Fibroblast of mammary gland (primary cell): Measurements from ENCODE around the gene CTAG1A.
"Not testable (repeated sequence)": the region's sequence is repeated elsewhere in the genome, so short reads cannot be mapped to it uniquely, and the experiment has no call there.

ENCODE experiments used
- DNase-seq: peaks from one replicate; pipeline ENCODE4 v3.0.0-alpha.2; 2010; ENCODE audit warnings: low read depth
- H3K4me3 ChIP-seq: 2 replicates; pipeline ENCODE4 v1.5.1; 2011; ENCODE audit warnings: low read depth, mild to moderate bottlenecking, low read length, moderate library complexity; ENCODE audit not compliant: control insufficient read depth
- CTCF ChIP-seq: conservative IDR thresholded peaks from 2 replicates; pipeline ENCODE4 v1.5.1; 2011; ENCODE audit warnings: low read depth, low read length, inconsistent platforms; ENCODE audit not compliant: control insufficient read depth, insufficient read depth

The CTAG1A gene

DNA sequence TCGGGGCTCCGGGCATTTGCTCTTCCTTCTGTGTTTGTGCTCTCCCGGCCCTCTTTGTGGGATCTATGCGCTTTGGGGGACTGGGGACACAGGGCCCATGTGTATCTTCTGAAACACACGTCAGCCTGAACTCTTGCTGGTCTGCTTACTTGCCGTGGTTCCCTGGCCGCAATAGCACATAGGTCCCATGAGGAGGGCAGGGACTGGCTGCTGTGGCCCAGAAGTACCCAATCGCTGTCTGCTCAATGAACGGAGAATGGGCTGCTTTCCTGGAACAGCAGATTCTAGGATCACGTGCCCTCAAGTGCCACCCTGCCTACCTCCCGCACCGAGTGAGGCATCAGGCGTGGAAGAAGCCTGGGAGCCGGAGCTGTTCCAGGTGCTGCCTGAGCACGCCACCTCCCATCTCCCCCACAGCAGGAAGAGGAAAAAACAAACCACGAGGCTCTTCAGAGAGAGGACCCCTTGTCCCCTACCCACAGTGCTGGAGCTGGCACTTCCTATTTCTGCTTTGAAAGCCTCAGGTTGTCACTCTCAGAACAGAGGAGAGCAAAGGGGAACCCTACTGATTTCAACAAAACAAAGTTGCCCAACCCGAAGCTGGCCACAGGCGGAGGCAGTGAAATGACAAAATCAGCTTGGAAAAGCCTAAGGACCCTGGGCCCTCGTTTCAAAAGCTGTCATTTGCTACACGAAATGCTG is 42.1 kb upstream of the CTAG1A start:
- DNase-seq = no peak
- no peak for TF ChIP-seq CTCF
- no peak overlapping the region for H3K4me3 ChIP-seq

DNA sequence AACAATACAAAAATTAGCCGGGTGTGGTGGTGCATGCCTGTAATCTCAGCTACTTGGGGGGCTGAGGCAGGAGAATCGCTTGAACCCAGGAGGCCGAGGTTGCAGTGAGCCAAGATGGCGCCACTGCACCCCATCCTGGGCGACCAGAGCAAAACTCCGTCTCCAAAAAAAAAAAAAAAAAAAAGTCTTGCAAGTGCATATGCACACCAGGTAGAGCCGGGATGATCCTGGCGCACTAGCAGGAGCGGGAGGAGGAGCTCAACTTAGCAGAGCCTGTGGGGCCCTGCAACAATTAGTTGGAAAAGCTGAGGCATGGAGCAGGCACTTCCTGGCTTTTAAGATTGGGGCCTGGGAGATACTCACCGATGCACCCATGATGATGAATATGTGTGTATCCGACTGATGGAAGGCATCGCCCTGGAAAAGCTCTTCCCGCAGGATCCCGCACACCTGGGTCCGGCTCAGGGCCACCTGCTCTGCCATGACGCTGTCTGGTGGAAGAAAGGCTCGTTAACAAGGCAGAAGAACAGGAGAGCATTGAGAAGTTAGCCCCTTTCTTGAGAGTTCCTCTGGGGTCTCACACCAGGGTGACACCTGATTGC is 39.2 kb upstream of the CTAG1A start:
- no peak for DNase-seq
- H3K4me3 ChIP-seq = peak overlapping the region; percentile 63
- TF ChIP-seq CTCF = no peak

- DNase-seq = peak; percentile 36
These were observed 38.3 kb upstream of the CTAG1A start, which contains the start of gene G6PD for GRCh38 chrX:154546354-154547244. Gene G6PD, minus strand, starts transcription at chrX:154546846. Its CDS starts 691 bp downstream, at chrX:154546155.

GRCh38 chrX:154547245-154548027 is 37.5 kb upstream of the CTAG1A start, which contains the start of gene IKBKG:
Gene IKBKG, plus strand, starts transcription at chrX:154547620. Its CDS starts 4,383 bp downstream, at chrX:154552003.
- peak; percentile 84 for DNase-seq
- no peak for TF ChIP-seq CTCF
- peak within 1 kb of the TSS; percentile 79 for H3K4me3 ChIP-seq

More at GRCh38 chrX:154546354-154547244, 38.3 kb upstream of the CTAG1A start, which contains the start of gene G6PD:
- no peak for TF ChIP-seq CTCF
- peak within 1 kb of the TSS; percentile 79 for H3K4me3 ChIP-seq

DNA sequence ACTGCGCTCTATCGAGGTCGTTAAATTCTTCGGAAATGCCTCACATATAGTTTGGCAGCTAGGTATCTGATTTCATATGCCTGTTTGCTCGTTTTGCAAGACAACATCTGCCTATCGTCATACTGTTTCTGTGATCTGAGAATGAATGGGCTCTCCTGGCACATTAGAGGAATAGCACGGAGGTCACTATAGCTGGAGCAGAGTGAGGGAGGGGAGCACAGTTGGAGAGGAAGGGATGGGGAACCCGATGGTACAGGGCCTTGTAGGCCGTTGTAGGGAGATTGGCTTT is 37.0 kb upstream of the CTAG1A start:
- H3K4me3 ChIP-seq = peak overlapping the region; percentile 79
- no peak for TF ChIP-seq CTCF
- peak; percentile 41 for DNase-seq

GRCh38 chrX:154549766-154550165 is 35.2 kb upstream of the CTAG1A start:
- no peak overlapping the region for H3K4me3 ChIP-seq
- DNase-seq = peak; percentile 41

DNA sequence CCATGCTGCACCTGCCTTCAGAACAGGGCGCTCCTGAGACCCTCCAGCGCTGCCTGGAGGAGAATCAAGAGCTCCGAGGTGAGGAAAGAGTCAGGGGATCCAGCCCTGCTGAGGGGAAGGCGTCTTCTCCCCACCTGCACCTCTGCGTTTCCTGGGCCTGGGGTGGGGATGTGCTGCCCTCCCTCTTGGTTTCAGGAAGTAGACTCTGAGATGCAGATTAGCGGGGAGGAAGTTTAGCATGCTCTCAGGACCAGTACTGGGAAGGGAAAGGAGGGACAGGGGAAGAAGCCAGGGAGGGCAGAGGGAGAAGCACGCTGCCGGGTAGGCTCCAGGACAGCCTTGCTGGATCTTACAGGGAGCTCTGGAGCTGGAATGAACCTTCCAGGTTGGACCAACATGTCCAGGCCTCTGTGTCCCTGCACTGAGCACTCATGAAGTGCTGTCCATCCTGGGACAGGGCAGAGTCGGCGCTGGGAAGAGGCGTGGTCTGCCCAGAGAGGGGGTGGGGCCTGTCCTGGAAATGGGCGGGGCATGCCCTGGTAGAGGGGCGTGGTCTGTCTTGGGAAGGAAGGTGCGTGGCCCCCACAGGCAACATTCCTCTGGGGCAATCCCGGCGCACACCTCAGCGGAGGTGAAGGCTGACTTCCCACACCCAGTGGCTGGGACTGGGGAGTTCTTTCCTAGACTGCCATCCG is 32.7 kb upstream of the CTAG1A start:
- not testable (repeated sequence) for H3K4me3 ChIP-seq, DNase-seq

More at GRCh38 chrX:154549766-154550165, 35.2 kb upstream of the CTAG1A start:
- no peak for TF ChIP-seq CTCF

GRCh38 chrX:154558060-154558690 is 26.8 kb upstream of the CTAG1A start:
- not testable (repeated sequence) for DNase-seq, H3K4me3 ChIP-seq

DNA sequence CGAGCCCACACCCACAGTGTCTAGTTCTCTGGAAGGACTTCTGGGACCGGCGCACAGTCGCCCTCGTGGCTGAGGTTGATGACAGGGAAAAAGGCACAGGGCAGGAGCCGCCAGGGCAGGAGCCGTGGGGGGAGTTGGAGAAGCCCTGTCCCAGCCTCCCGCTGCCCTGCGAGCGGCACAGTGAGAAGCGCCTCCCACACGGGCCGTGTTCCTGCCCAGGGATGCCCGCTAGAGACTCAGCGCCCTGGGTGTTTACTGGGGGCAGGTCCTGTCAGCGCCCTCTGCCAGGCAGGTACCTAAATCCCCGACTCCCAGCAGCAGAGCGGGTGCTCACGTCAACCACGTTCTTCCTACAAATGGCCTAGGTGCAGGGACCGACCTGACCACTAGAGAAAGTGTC is 26.0 kb upstream of the CTAG1A start:
- H3K4me3 ChIP-seq, DNase-seq: not testable (repeated sequence)
